Activated gamma-delta T cell treated with Interleukin-2 at 50 U/mL for 16 hours (primary cell): Measurements from ENCODE around the gene MPV17L.
"Not testable (repeated sequence)": the region's sequence is repeated elsewhere in the genome, so short reads cannot be mapped to it uniquely, and the experiment has no call there.

Experiments used
- DNase-seq: peaks from one replicate; pipeline ENCODE4 v3.0.0-alpha.2; 2020

Gene MPV17L

DNA sequence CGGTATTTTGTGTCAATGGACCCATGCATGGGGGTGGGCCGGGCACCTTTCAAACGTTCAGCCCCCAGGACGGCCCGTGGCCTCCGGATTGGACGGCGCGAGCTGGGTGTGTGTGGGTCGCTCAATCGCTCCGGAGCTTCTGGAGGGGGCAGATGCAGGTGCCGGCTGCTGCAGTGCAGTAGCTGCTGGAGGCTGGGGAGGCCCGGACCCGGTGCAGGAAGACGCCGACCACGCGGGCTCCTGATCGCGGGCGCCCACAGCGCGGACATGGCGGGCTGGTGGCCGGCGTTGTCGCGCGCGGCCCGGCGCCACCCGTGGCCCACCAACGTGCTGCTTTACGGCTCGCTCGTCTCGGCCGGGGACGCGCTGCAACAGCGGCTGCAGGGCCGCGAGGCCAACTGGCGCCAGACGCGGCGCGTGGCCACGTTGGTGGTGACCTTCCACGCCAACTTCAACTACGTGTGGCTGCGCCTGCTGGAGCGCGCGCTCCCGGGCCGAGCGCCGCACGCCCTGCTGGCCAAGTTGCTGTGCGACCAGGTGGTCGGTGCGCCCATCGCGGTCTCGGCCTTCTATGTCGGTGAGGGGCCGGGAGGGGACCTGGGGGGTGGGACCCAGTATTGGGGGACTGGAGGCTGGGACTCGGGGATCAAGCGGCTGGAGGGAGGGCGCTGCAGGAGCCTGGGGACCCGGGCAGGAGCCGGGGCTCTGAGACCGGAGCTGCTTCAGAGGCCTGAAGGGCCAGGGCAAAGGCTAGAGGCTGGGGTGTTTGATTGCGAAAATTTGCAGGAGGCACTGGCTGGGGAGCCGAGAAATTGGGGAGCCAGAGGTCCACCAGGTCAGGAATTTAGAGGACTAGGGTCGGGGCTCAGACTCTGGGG is at the start of gene MPV17L:
Gene MPV17L, plus strand, starts transcription at position 124 of the 878 bp plus-strand sequence. Its CDS starts 144 bp downstream, at position 268.
- not testable (repeated sequence) for DNase-seq

DNA sequence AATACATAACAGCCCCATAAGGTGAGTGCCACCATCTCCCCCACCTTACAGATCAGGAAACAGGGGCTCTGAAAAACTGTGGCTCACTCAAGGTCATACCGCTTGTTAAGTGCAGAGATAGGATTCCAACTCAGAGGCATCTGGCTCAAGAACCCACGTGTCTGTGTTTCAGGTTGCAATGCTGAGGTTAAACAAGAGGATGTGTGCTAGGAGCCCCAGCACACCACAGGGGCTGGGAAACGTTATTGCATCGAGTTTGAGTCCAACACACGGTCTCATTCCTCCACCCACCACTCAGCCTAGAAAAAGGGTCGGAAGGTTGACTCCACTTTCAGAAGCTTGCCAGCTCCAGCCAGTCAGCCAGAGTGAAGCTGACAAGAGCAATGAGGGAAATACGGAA is 46.8 kb upstream of the MPV17L start:
- DNase-seq = not testable (repeated sequence)

- DNase-seq = not testable (repeated sequence)
These were observed 44.3 kb upstream of the MPV17L start for GRCh38 chr16:15351251-15351650.

GRCh38 chr16:15351745-15352144 is 43.8 kb upstream of the MPV17L start:
- DNase-seq = not testable (repeated sequence)

DNA sequence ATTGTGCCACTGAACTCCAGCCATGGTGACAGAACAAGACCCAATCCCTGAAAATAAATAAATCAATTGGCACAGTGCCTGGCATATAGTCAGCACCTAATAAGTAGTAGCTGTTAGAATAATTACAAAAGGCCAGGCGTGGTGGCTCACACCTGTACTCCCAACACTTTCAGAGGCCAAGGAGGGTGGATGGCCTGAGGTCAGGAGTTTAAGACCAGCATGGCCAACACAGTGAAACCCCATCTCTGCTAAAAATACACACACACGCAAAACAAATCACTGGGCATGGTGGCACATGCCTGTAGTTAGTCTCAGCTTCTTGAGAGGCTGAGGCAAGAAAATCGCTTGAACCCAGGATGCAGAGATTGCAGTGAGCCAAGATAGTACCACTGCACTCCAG is 42.7 kb upstream of the MPV17L start:
- not testable (repeated sequence) for DNase-seq

GRCh38 chr16:15354846-15355245 is 40.7 kb upstream of the MPV17L start:
- not testable (repeated sequence) for DNase-seq

- DNase-seq = not testable (repeated sequence)
These were observed 38.1 kb upstream of the MPV17L start for GRCh38 chr16:15357495-15357894.

- DNase-seq = not testable (repeated sequence)
These were observed 17.4 kb upstream of the MPV17L start, which contains the start of gene NPIPA5 for GRCh38 chr16:15378194-15378593. Gene NPIPA5, minus strand, starts transcription at chr16:15378294. Its CDS starts 0 bp downstream, at chr16:15378294.

DNA sequence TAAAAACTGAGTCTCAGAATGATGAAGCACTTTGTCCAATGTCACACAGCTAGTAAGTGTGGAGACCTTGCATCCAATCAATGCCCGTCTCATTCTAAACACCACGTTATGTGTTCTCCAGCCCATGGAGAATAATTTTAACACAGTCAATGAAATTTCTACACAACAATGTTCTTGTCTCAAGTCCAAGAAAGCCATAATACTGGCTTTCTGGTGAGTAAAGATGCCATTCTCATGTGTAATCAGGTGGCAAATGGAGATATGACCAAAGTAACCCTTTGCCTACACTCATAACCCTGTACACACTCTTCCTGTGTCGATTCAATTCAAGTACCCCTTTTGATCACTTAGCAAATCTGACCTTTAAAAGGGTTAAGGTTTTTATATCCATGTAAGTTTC is 12.7 kb upstream of the MPV17L start:
- DNase-seq = not testable (repeated sequence)

DNA sequence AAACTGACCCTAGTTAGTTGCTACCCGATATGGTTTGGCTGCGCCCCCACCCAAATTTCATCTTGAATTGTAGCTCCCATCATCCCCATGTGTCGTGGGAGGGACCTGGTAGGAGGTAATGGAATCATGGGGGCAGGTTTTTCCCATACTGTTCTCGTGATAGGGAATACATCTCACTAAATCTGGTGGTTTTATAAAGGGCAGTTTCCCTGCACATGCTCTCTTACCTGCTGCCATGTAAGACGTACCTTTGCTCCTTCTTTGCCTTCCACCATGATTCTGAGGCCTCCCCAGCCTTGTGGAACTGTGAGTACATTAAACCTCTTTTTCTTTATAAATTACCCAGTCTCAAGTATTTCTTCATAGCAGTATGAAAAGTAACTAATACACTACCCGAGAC is 7.5 kb upstream of the MPV17L start:
- DNase-seq = not testable (repeated sequence)

DNA sequence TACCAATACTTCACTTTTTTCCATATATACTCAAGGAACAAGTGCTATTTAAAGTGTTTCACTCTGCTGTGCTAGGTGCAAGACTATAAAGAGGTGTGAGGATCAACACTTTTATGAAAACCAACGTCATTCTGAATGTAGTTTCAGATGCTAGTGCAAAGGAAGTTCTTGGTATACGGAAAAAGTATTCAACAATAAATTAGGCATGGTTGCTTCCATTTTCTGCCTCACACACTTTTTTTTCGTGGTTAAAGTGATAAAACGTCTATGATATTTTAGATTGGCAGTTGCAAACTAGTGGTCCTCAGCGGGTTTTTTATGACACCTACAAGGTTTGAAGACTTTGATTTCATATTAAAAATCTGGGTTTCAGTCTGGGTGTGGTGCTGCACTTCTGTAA is 5.6 kb upstream of the MPV17L start:
- not testable (repeated sequence) for DNase-seq

GRCh38 chr16:15393025-15393424 is 2.5 kb upstream of the MPV17L start:
- not testable (repeated sequence) for DNase-seq

DNA sequence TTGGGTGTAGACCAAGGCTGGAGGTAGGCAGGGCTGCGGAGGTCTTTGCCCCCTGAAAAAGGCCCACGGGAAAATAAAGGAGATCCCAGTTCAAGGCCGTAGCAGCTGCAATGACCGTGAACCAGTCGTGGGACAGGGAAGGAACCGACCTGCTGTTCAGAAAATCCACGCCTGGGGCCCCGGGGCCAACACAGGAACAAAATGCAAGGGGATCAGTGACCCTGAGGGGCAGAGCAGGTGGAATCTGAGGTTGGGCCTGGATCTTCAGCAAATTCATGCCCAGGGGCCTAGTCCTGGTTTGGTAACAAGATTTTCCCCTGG is 915 bp downstream of the MPV17L start:
- DNase-seq = not testable (repeated sequence)

DNA sequence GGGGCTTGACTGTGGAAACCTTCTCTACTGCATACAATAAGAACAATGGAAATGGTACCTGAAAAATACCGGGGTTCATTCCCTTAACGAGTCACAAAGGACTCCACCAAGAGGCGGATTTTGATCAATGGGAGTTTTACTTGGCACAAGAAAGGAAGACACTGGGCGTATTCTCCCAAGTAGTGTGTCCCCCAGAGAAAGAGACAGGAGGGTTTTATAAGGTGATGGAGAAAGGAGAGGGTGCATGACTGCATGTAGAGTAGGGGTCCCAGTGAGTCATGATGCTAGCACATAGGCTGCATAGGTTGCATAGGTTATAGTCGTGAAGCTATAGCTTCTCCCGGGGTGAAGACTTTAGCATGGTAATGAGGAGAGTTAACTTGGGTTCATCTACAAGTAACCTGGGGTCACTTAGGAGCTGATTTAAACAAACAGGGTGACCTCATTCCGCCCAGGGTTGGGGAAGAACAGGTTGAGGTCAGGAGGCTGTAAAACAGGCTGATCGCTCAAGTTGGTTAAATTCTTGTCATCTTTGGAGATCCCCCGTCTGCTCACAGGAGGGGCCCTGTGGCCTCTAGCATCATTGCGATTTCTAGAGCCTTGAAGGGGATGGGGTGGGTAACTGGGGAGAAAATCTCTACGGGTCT is 1.5 kb downstream of the MPV17L start:
- DNase-seq = no peak

DNA sequence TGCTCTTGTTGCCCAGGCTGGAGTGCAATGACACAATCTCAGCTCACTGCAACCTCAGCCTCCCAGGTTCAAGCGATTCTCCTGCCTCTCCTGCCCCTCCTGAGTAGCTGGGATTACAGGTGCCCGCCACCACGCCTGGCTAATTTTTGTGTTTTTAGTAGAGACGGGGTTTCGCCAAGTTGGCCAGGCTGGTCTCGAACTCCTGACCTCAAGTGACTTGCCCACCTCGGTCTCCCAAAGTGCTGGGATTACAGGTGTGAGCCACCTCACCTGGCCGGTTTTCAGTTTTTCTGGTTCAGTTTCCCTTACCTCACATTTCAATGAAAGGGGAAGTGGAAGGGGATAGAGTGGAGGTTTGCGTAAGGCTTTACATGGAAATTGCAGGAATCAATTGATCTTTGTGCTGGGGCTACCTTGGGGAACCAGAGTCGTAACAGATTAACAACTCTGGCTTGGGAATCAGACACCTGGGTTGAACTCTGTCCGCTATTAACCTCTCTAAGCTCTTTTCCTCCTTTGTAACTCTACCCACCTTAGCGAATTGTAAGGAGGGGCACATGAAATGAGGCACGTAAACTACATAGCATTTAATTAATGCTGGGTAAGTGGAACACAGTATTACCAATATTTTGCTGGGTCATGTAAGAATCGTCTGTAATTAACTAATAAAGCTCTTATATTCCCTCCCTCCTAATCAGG is 3.2 kb downstream of the MPV17L start:
- no peak for DNase-seq

DNA sequence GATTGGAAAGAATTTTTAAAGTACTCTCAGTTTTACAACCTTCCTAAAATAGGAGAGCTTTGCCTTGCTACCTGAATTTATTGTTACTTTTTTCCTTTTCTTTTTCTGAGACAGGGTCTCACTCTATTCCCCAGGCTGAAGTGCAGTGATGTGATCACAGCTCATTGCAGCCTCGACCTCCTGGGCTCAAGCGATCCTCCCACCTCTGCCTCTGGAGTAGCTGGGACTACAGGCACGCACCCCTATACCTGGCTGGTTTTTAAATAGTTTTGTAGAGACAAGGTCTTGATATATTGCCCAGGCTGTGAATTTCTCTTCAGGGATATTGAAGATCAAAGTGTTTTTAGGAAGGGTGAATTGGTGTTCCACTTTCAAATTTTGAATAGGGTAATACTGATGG is 3.8 kb downstream of the MPV17L start:
- DNase-seq = no peak

DNA sequence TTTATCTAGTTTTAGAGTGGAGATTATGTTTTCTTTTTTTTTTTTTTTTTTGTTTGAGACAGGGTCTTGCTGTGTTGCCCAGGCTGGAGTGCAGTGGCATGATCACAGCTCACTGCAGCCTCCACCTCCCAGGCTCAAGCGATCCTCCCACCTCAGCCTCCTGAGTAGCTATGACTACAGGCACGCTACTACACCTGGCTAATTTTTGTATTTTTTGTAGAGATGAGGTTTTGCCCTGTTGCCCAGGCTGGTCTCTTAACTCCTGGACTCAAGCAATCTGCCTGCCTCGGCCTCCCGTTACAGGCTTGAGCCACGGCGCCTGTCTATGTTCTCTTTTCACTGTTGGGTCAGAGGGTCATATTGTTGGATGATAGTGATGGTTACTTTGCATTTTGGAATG is 4.8 kb downstream of the MPV17L start:
- DNase-seq = not testable (repeated sequence)

DNA sequence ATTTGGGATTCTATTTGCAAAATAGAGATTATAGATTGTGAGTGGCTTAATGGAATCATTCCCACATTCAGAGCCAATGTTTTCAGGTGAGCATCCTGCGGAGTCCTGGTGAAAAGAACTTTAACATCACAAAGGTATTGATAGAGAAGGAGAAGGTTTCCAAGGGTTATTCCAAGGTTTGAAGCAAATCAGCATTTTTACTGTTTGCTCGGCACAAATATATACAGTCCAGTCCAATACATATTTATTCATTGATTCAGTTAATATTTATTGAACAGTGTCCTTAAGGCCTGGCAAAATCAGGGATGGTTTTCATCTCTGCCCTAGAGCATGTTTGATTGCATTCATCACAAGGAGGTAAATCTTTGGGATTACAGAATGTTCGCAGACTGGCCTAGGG is 6.4 kb downstream of the MPV17L start:
- DNase-seq = no peak

DNA sequence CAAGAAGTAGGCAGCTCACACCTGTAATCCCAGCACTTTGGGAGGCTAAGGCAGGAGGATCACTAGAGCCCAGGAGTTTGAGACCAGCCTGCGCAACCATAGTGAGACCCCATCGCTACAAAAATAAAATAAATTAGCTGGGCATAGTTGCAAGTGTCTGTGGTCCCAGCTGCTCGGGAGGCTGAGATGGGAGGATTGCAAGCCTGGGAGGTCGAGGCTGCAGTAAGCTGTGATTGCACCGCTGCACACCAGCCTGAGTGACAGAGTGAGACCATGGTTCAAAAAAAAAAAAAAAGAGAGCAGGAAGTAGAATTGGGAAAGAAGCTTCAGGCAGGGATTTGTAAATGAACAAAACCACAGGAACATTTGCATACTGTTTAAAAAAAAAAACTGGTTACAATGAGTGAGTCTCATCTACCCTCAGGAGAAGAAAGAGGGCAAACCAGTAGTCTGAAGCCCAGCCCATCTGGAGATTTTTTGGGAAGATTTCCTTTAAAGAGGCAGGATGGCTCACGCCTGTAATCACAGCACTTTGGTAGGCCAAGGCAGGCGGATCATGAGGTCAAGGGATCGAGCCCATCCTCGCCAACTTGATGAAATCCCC is 7.9 kb downstream of the MPV17L start:
- no peak for DNase-seq

DNA sequence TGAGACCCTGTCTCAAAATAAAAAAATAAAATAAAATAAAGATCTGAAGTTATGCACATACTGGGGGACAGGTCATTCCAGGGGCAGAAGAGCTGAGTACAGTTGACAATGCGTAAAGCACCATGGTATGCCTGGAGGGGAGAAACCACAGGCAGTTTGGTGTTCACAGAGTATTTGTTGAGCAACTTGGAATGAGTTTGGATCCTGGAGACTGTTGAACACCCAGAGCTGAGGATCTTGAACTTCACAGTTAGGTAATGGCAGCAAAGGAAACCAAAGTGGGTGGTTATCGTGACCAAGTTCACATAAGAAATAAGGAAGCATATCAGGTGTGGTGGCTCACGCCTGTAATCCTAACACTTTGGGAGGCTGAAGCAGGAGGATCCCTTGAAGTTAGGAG is 8.5 kb downstream of the MPV17L start:
- DNase-seq = not testable (repeated sequence)

DNA sequence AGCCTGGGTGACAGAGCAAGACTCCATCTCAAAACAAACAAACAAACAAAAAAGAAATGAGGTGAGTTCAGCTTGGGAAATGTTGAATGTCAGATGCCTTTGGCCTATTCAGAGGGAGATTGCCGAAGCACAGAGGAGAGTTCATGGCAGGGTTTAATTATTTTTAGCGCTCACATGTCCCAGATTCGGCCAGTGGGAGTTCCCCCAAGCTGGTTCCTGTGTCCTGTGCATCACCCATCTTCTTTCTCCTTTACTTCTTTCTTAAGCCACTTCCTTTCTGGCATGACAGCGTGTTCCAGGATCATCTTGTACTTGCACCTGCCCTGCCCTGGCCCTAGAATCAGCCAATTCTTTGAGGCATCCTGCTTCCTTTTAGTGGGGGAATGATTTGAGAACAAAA is 9.2 kb downstream of the MPV17L start:
- DNase-seq = no peak

- DNase-seq = not testable (repeated sequence)
These were observed 12.2 kb downstream of the MPV17L start for GRCh38 chr16:15407756-15408155.

DNA sequence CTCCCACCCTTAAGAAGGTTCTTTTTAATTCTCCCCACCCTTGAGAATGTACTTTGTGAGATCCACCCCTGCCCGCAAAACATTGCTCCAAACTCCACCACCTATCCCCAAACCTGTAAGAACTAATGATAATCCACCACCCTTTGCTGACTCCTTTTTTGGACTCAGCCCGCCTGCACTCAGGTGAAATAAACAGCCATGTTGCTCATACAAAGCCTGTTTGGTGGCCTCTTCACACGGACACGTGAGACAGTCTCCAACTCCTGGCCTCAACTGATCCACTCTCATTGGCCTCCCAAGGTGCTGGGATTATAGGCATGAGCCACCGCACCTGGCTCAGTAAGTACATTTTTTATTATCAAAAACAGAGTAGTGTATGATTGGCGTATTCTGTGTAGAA is 13.9 kb downstream of the MPV17L start:
- not testable (repeated sequence) for DNase-seq
